Gastrocnemius medialis (tissue), 4 donors: ENCODE results near the gene TEKT1. TPM values are rescaled to one million over a fixed set of nuclear protein-coding genes. Genes with fewer than 3 reads are reported as not detected.
"Not testable (repeated sequence)": the region's sequence is repeated elsewhere in the genome, so short reads cannot be mapped to it uniquely, and the experiment has no call there.

Experiments used
- ATAC-seq, 2 donors: fragments of 150-250 bp; one replicate each; pipeline ENCODE4 v1.9.1; 2016
- DNase-seq, 2 donors: peaks; one replicate each; pipeline ENCODE4 v3.0.0-alpha.2; 2019
- H3K27ac ChIP-seq, 4 donors: fragments of 200-600 bp; sonication (generic); 1 replicate in 1 of 4; 2 replicates in 3 of 4; pipeline ENCODE4 v1.5.1; 2016 to 2018; ENCODE audit warnings: mild to moderate bottlenecking in 2 of 4, moderate library complexity in 1 of 4
- H3K27me3 ChIP-seq, 3 donors: fragments of 200-600 bp; sonication (generic) in 2 of 3; 1 replicate in 1 of 3; 2 replicates in 2 of 3; pipeline versions ENCODE4 v1.5.1 to v1.6.0; 2016 to 2019; ENCODE audit warnings: mild to moderate bottlenecking in 1 of 3, moderate library complexity in 1 of 3
- H3K36me3 ChIP-seq, 2 donors: fragments of 200-600 bp; sonication (generic) in 1 of 2; one replicate each; pipeline ENCODE4 v1.5.1; 2017 to 2018
- H3K4me1 ChIP-seq, 2 donors: fragments of 200-600 bp; sonication (generic) in 1 of 2; one replicate each; pipeline ENCODE4 v1.5.1; 2016 to 2017; ENCODE audit warnings: mild to moderate bottlenecking in 2 of 2
- H3K4me3 ChIP-seq, 4 donors: fragments of 200-600 bp; sonication (generic) in 3 of 4; 1 replicate in 1 of 4; 2 replicates in 3 of 4; pipeline ENCODE4 v1.5.1; 2016 to 2019; ENCODE audit warnings: mild to moderate bottlenecking in 2 of 4
- H3K9me3 ChIP-seq, 3 donors: fragments of 200-600 bp; sonication (generic) in 2 of 3; 1 replicate in 1 of 3; 2 replicates in 2 of 3; pipeline ENCODE4 v1.5.1; 2016 to 2019
- CTCF ChIP-seq, 5 experiments: fragments of 450-650 bp in 3 of 5; fragments of 200-600 bp in 2 of 5; sonication (generic) in 2 of 5; IDR thresholded peaks in 4 of 5; conservative IDR thresholded peaks in 1 of 5; 1 replicate in 4 of 5; 2 replicates in 1 of 5; pipeline ENCODE4 v1.5.1; 2016 to 2019; ENCODE audit warnings: antibody characterized with exemption in 5 of 5, mild to moderate bottlenecking in 3 of 5, moderate library complexity in 3 of 5
- POLR2A ChIP-seq, 2 donors: fragments of 450-650 bp; IDR thresholded peaks; one replicate each; pipeline ENCODE4 v1.6.1; 2017; ENCODE audit warnings: antibody characterized with exemption in 2 of 2, mild to moderate bottlenecking in 2 of 2, moderate library complexity in 2 of 2
- in situ Hi-C, 4 donors: fragments of 200-750 bp; cut with MboI; loops; one replicate each; pipeline versions ENCODE4 v1.15.0 to v1.8.0; 2017; ENCODE audit warnings: low sequenced_read_pairs in 4 of 4
- intact Hi-C: fragments of 100-400 bp; cut with DNase I; formaldehyde crosslinking; loops from one replicate; pipeline ENCODE4 v1.15.1; 2023; ENCODE audit warnings: low total_unique reads
- total RNA-seq, 4 donors: library from RNA; depleted of rRNA; stranded (reverse); fragments of >200 nt; gene quantifications; one replicate each; pipeline versions ENCODE4 v1.1.0 to v1.2.3, GENCODE V29; 2016

TEKT1 gene
- total RNA-seq, 4 donors from 2014 or later = not detected

GRCh38 chr17:6857336-6857735 is 25.8 kb upstream of the TEKT1 start:
- intact Hi-C loops (no loop called here), in situ Hi-C loops (no loop called here)
- no peak overlapping the region for H3K27ac ChIP-seq
- peaks cover 8 to 26% (median 11%) of the 10 kb centered on the region in 3 donors for H3K27me3 ChIP-seq
- no peaks in the 10 kb centered on the region for H3K9me3 ChIP-seq
- no peak for DNase-seq
- H3K4me3 ChIP-seq = no peak overlapping the region
- ATAC-seq = no peak
- no peaks in the 10 kb centered on the region for H3K4me1 ChIP-seq
- TF ChIP-seq CTCF (IDR thresholded peaks at IDR 0.05 in 4 of 5, conservative IDR thresholded peaks at IDR 0.05 in 1 of 5) (no peak), POLR2A (IDR thresholded peaks at IDR 0.05) (no peak)
- no peaks in the 10 kb centered on the region for H3K36me3 ChIP-seq

- Histone ChIP-seq H3K9me3 (no peaks in the 10 kb centered on the region), H3K36me3 (no peaks in the 10 kb centered on the region), H3K4me1 (no peaks in the 10 kb centered on the region), H3K27me3 (peaks cover 6 to 23% (median 11%) of the 10 kb centered on the region in 3 donors), H3K27ac (no peak overlapping the region), H3K4me3 (no peak overlapping the region)
- TF ChIP-seq POLR2A (IDR thresholded peaks at IDR 0.05) (no peak), CTCF (IDR thresholded peaks at IDR 0.05 in 4 of 5, conservative IDR thresholded peaks at IDR 0.05 in 1 of 5) (no peak)
- ATAC-seq (no peak), DNase-seq (no peak)
- in situ Hi-C loops (no loop called here), intact Hi-C loops (no loop called here)
These were observed 24.5 kb upstream of the TEKT1 start for GRCh38 chr17:6856051-6856450.

GRCh38 chr17:6853764-6854442 is 22.4 kb upstream of the TEKT1 start:
- intact Hi-C loops (no loop called here), in situ Hi-C loops (no loop called here)
- Histone ChIP-seq H3K27me3 (peaks cover 6 to 23% (median 11%) of the 10 kb centered on the region in 3 donors), H3K27ac (no peak overlapping the region), H3K9me3 (no peaks in the 10 kb centered on the region), H3K4me3 (no peak overlapping the region), H3K36me3 (no peaks in the 10 kb centered on the region), H3K4me1 (no peaks in the 10 kb centered on the region)
- TF ChIP-seq POLR2A (IDR thresholded peaks at IDR 0.05) = no peak
- no peak for TF ChIP-seq CTCF (IDR thresholded peaks at IDR 0.05 in 4 of 5, conservative IDR thresholded peaks at IDR 0.05 in 1 of 5)
- DNase-seq (no peak), ATAC-seq (no peak)

- in situ Hi-C loops = loop anchor here in 3 of 4 donors (10.0 to 25.0 kb wide), 3 partner anchors 161 to 186 kb away; partner anchors contain the start of genes C17orf100 (in 1 of the 3) and MED31 (in 1 of the 3)
- H3K4me3 ChIP-seq, ATAC-seq, H3K36me3 ChIP-seq, H3K9me3 ChIP-seq, intact Hi-C loops, DNase-seq, H3K27ac ChIP-seq, H3K4me1 ChIP-seq, H3K27me3 ChIP-seq: not testable (repeated sequence)
These were observed 17.1 kb upstream of the TEKT1 start for GRCh38 chr17:6848545-6849179.

GRCh38 chr17:6846138-6846537 is 14.6 kb upstream of the TEKT1 start:
- DNase-seq, intact Hi-C loops, ATAC-seq, H3K27ac ChIP-seq, H3K9me3 ChIP-seq, H3K4me1 ChIP-seq, H3K36me3 ChIP-seq, H3K4me3 ChIP-seq: not testable (repeated sequence)
- in situ Hi-C loops = loop anchor here in 3 of 4 donors (10.0 to 25.0 kb wide), 3 partner anchors 159 to 184 kb away; partner anchors contain the start of genes C17orf100 (in 1 of the 3) and MED31 (in 1 of the 3)
- peaks cover 5 to 13% (median 9%) of the 10 kb centered on the region in 3 donors for H3K27me3 ChIP-seq

- H3K4me1 ChIP-seq, intact Hi-C loops, H3K36me3 ChIP-seq, H3K27ac ChIP-seq, ATAC-seq, H3K9me3 ChIP-seq, H3K4me3 ChIP-seq, DNase-seq: not testable (repeated sequence)
- in situ Hi-C loops = loop anchor here (5.0 to 25.0 kb wide), 4 partner anchors 157 to 182 kb away; partner anchors contain the start of genes C17orf100 (in 1 of the 4) and MED31 (in 1 of the 4)
- peaks cover 10 to 18% (median 13%) of the 10 kb centered on the region in 3 donors for H3K27me3 ChIP-seq
These were observed 12.9 kb upstream of the TEKT1 start for GRCh38 chr17:6844406-6844805.
